ENCODE results near the gene DSCAML1.
"Not testable (repeated sequence)": the region's sequence is repeated elsewhere in the genome, so short reads cannot be mapped to it uniquely, and the experiment has no call there.

The DSCAML1 gene

GRCh38 chr11:117417856-117418255, 379.2 kb downstream of the DSCAML1 start:
- no peak for DNase-seq

GRCh38 chr11:117417342-117417741, 379.7 kb downstream of the DSCAML1 start:
- no peak for DNase-seq

- DNase-seq, result no peak
These were observed 381.6 kb downstream of the DSCAML1 start for GRCh38 chr11:117415358-117415896.

GRCh38 chr11:117414724-117415123, 382.3 kb downstream of the DSCAML1 start:
- no peak for DNase-seq

- no peak for DNase-seq
These were observed 383.4 kb downstream of the DSCAML1 start for GRCh38 chr11:117413616-117414015.

- DNase-seq, result no peak
These were observed 384.3 kb downstream of the DSCAML1 start for GRCh38 chr11:117412653-117413275.

- DNase-seq, result no peak
These were observed 384.8 kb downstream of the DSCAML1 start for GRCh38 chr11:117412176-117412575.

- DNase-seq, result no peak
These were observed 385.3 kb downstream of the DSCAML1 start for GRCh38 chr11:117411736-117412135.

GRCh38 chr11:117410861-117411710, 385.9 kb downstream of the DSCAML1 start:
- no peak for DNase-seq

- no peak for DNase-seq
These were observed 386.8 kb downstream of the DSCAML1 start for GRCh38 chr11:117410238-117410637.

GRCh38 chr11:117409511-117409910, 387.5 kb downstream of the DSCAML1 start:
- DNase-seq, result no peak

GRCh38 chr11:117408356-117408755, 388.7 kb downstream of the DSCAML1 start:
- no peak for DNase-seq

- no peak for DNase-seq
These were observed 390.0 kb downstream of the DSCAML1 start for GRCh38 chr11:117407016-117407415.

GRCh38 chr11:117405898-117406297, 391.1 kb downstream of the DSCAML1 start:
- DNase-seq, result not testable (repeated sequence)

- not testable (repeated sequence) for DNase-seq
These were observed 397.7 kb downstream of the DSCAML1 start for GRCh38 chr11:117399100-117399840.

- DNase-seq, result not testable (repeated sequence)
These were observed 398.4 kb downstream of the DSCAML1 start for GRCh38 chr11:117398618-117399017.

GRCh38 chr11:117396970-117397369, 400.0 kb downstream of the DSCAML1 start:
- DNase-seq, result no peak

- DNase-seq, result no peak
These were observed 401.5 kb downstream of the DSCAML1 start for GRCh38 chr11:117395476-117395875.

GRCh38 chr11:117394221-117394925, 402.6 kb downstream of the DSCAML1 start:
- no peak for DNase-seq

- no peak for DNase-seq
These were observed 404.0 kb downstream of the DSCAML1 start for GRCh38 chr11:117392979-117393378.

GRCh38 chr11:117392001-117392690, 404.9 kb downstream of the DSCAML1 start:
- DNase-seq, result no peak

GRCh38 chr11:117391181-117391580, 405.8 kb downstream of the DSCAML1 start:
- DNase-seq, result no peak

Data from activated T-cell treated with anti-CD3 and anti-CD28 coated beads, Interleukin-2, amount 50 U/mL, for 48 hours (primary cell).